DOHH2 (cell line): ENCODE data around the gene CCM2.

Experiments used
- H3F3A ChIP-seq: fragments of 200-600 bp; sonication (generic), shearing (Covaris generic); 2 replicates; pipeline ENCODE4 v1.6.0; 2016; ENCODE audit warnings: antibody characterized with exemption, mild to moderate bottlenecking; ENCODE audit not compliant: control insufficient read depth, insufficient read depth
- H3K27ac ChIP-seq: fragments of 200-600 bp; sonication (generic); 2 replicates; pipeline ENCODE4 v1.5.1; 2014; ENCODE audit warnings: low read depth, mild to moderate bottlenecking, low read length, moderate library complexity
- H3K27me3 ChIP-seq: fragments of 200-600 bp; sonication (generic); 2 replicates; pipeline ENCODE4 v1.6.1; 2014; ENCODE audit warnings: mild to moderate bottlenecking, low read length, mixed read lengths; ENCODE audit not compliant: control insufficient read depth
- H3K36me3 ChIP-seq: fragments of 200-600 bp; sonication (generic); 2 replicates; pipeline ENCODE4 v1.6.1; 2014; ENCODE audit warnings: mild to moderate bottlenecking, low read length, moderate library complexity, mixed read lengths; ENCODE audit not compliant: control insufficient read depth
- H3K4me1 ChIP-seq: fragments of 200-600 bp; sonication (generic); 2 replicates; pipeline ENCODE4 v1.6.1; 2014; ENCODE audit warnings: mild to moderate bottlenecking, low read length, mixed read lengths; ENCODE audit not compliant: control insufficient read depth
- H3K4me2 ChIP-seq: fragments of 200-600 bp; sonication (generic); 2 replicates; pipeline ENCODE4 v1.6.0; 2014; ENCODE audit warnings: mild to moderate bottlenecking, low read length, moderate library complexity
- H3K4me3 ChIP-seq: fragments of 200-600 bp; sonication (generic); 2 replicates; pipeline ENCODE4 v1.5.1; 2014; ENCODE audit warnings: mild to moderate bottlenecking, low read length, mixed read lengths
- H3K79me2 ChIP-seq: fragments of 200-600 bp; sonication (generic); 2 replicates; pipeline ENCODE4 v1.6.1; 2014; ENCODE audit warnings: mild to moderate bottlenecking, low read length, mixed read lengths; ENCODE audit not compliant: control insufficient read depth
- H3K9me2 ChIP-seq: fragments of 200-600 bp; sonication (generic); replicated peaks from 2 replicates; pipeline ENCODE4 v1.6.1; 2014; ENCODE audit warnings: mild to moderate bottlenecking, low read length, mixed read lengths; ENCODE audit not compliant: control insufficient read depth
- H3K9me3 ChIP-seq: fragments of 200-600 bp; sonication (generic); 2 replicates; pipeline ENCODE4 v1.6.1; 2014; ENCODE audit warnings: antibody characterized with exemption, low read length, mixed read lengths; ENCODE audit not compliant: control insufficient read depth, insufficient read depth
- H4K20me1 ChIP-seq: fragments of 200-600 bp; sonication (generic); 2 replicates; pipeline ENCODE4 v1.6.0; 2014; ENCODE audit warnings: low read depth, mild to moderate bottlenecking, antibody characterized with exemption, low read length, moderate library complexity; ENCODE audit not compliant: control insufficient read depth, insufficient read depth
- EZH2phosphoT487 ChIP-seq: fragments of 200-600 bp; sonication (generic); IDR thresholded peaks from 2 replicates; pipeline ENCODE4 v1.6.1; 2017; ENCODE audit warnings: borderline replicate concordance, mild to moderate bottlenecking, antibody characterized with exemption, low read length, moderate library complexity, mixed read lengths
- TF ChIP-seq, protein P1 (sequence below): fragments of 200-600 bp; sonication (generic); IDR thresholded peaks from one replicate; pipeline ENCODE4 v1.5.1; 2014; ENCODE audit warnings: antibody characterized with exemption, mild to moderate bottlenecking, low read depth, low read length; ENCODE audit not compliant: poor library complexity, severe bottlenecking

Gene CCM2

DNA sequence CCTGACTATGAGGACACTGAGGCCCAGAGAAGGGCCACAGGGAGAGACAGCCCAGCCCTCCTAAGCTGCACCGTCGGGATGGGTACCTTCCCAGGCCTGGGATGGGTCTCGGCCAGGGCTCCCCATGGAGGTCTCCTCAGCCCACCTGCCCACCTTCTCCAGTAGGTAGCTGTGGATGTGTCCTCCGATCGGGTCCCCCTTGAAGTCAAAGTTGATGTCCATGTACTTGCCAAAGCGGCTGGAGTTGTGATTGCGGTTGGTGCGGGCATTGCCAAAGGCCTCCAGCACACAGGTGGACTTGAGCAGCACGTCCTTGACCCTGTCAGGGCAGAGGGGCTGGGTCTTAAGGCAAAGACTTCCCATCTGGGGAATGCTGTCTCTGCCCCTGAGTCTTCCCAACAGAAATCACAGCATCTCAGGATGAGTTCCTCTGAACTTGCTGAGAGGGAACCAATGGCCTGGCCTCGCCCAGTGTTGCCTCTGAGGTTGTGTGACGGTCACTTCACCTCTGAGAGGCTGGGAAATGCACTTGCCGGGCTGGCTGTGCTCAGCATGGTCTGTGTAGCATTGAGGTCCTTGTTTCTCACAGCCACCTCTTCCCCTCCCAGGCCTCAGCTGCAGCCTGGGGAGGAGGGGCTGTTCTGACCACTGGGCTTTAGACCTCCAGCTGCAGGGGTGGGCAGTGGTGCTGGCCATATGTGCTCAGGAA lies 24.5 kb upstream of the CCM2 start:
- Histone ChIP-seq H3K9me2 (no peaks in the 10 kb centered on the region), H3K79me2 (peaks cover 55% of the 10 kb centered on the region), H3F3A (peaks cover 13% of the 10 kb centered on the region), H3K36me3 (peaks cover 93% of the 10 kb centered on the region), H4K20me1 (no peaks in the 10 kb centered on the region), H3K4me1 (peaks cover 94% of the 10 kb centered on the region), H3K4me2 (peak overlapping the region; percentile 97; the same call in 1 of the 2 replicates), H3K27me3 (no peaks in the 10 kb centered on the region), H3K27ac (no peak overlapping the region), H3K9me3 (no peaks in the 10 kb centered on the region), H3K4me3 (no peak overlapping the region)
- TF ChIP-seq, protein P1, sequence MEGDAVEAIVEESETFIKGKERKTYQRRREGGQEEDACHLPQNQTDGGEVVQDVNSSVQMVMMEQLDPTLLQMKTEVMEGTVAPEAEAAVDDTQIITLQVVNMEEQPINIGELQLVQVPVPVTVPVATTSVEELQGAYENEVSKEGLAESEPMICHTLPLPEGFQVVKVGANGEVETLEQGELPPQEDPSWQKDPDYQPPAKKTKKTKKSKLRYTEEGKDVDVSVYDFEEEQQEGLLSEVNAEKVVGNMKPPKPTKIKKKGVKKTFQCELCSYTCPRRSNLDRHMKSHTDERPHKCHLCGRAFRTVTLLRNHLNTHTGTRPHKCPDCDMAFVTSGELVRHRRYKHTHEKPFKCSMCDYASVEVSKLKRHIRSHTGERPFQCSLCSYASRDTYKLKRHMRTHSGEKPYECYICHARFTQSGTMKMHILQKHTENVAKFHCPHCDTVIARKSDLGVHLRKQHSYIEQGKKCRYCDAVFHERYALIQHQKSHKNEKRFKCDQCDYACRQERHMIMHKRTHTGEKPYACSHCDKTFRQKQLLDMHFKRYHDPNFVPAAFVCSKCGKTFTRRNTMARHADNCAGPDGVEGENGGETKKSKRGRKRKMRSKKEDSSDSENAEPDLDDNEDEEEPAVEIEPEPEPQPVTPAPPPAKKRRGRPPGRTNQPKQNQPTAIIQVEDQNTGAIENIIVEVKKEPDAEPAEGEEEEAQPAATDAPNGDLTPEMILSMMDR, result no peak
- no peak for TF ChIP-seq EZH2phosphoT487

DNA sequence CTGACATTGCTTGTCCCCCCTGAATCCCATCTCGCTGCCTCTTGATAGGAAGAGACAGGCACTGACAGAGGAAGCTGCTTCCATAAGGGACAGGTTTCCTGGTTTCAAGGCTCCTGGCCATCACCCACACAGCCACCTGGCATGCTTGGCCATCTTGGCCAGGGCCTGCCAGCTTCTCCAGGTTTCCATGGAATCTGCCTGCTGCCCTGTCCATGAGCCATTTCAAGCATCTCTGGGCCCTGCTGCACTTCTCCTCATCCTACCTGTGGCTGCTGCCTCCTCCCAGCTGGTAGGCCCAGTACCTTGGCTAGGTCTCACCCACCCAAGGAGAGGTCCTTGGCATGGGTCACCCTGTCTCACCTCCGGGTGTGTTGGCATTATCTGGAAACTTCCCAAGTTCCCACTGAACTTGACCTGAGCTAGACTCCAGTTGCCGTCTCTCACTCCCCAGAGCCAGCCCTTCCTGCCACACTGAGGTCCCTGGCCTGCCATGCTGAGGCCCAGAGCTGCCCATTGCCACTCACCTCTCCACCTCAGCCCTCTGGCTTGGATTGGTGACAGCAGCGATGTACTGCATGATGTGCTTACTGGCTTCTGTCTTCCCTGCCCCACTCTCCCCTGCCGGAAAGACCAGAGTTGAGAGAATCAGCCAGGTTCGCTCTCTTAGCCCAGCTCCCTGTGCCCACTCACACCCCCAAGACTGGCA lies 23.8 kb upstream of the CCM2 start:
- TF ChIP-seq, protein P1, result no peak
- TF ChIP-seq EZH2phosphoT487, result no peak
- Histone ChIP-seq H4K20me1 (no peaks in the 10 kb centered on the region), H3K27ac (no peak overlapping the region), H3K9me2 (no peaks in the 10 kb centered on the region), H3K4me1 (peaks cover 95% of the 10 kb centered on the region), H3K9me3 (no peaks in the 10 kb centered on the region), H3K4me2 (peak overlapping the region; percentile 97), H3K79me2 (peaks cover 55% of the 10 kb centered on the region), H3F3A (peaks cover 21% of the 10 kb centered on the region), H3K27me3 (no peaks in the 10 kb centered on the region), H3K36me3 (peaks cover 91% of the 10 kb centered on the region), H3K4me3 (peak overlapping the region; percentile 91; the same call in 1 of the 2 replicates)

DNA sequence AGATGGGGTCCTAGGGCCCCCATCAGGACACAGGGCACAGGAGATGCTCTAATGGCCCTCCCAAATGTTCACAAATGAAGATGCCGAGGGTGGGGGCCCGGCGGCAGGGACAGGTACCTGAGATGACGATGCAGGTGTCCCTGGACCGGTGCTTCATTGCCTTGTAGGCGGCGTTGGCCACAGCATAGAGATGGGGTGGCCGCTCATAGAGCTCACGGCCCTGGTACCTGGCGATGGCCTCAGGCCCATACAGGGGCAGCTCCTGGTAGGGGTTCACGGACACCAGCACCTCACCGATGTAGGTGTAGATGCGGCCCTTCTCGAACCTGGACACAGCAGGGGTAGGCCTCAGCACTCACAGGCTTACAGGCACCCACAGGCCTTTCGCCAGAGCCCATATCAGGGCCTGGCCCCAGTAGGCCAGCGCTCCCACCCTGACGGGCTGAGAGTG lies 23.2 kb upstream of the CCM2 start:
- Histone ChIP-seq H3K4me3 (peak overlapping the region; percentile 91), H3K36me3 (peaks cover 92% of the 10 kb centered on the region), H3K9me2 (no peaks in the 10 kb centered on the region), H3K27ac (peak overlapping the region; percentile 94), H3K9me3 (no peaks in the 10 kb centered on the region), H3K4me2 (peak overlapping the region; percentile 97), H3K4me1 (peaks cover 96% of the 10 kb centered on the region), H3K79me2 (peaks cover 55% of the 10 kb centered on the region), H3F3A (peaks cover 26% of the 10 kb centered on the region), H3K27me3 (no peaks in the 10 kb centered on the region), H4K20me1 (no peaks in the 10 kb centered on the region)
- TF ChIP-seq EZH2phosphoT487, result no peak
- TF ChIP-seq, protein P1, result no peak
